ENCODE results near the gene CHN1. TPM values are rescaled to one million over a fixed set of nuclear protein-coding genes. Genes with fewer than 3 reads are reported as not detected.

The CHN1 gene
- total and polyA plus RNA-seq, 3 donors from 2014 or later = 30.1 to 47.7 (median 42.6) TPM

- TF ChIP-seq POLR2A (IDR thresholded peaks at IDR 0.05) = no peak
- TF ChIP-seq, protein P1, sequence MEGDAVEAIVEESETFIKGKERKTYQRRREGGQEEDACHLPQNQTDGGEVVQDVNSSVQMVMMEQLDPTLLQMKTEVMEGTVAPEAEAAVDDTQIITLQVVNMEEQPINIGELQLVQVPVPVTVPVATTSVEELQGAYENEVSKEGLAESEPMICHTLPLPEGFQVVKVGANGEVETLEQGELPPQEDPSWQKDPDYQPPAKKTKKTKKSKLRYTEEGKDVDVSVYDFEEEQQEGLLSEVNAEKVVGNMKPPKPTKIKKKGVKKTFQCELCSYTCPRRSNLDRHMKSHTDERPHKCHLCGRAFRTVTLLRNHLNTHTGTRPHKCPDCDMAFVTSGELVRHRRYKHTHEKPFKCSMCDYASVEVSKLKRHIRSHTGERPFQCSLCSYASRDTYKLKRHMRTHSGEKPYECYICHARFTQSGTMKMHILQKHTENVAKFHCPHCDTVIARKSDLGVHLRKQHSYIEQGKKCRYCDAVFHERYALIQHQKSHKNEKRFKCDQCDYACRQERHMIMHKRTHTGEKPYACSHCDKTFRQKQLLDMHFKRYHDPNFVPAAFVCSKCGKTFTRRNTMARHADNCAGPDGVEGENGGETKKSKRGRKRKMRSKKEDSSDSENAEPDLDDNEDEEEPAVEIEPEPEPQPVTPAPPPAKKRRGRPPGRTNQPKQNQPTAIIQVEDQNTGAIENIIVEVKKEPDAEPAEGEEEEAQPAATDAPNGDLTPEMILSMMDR (IDR thresholded peaks at IDR 0.05) = no peak
- peaks cover 5% of the 10 kb centered on the region for H3K4me1 ChIP-seq
- no peak overlapping the region for H3K27ac ChIP-seq
- no peaks in the 10 kb centered on the region for H3K36me3 ChIP-seq (ENCODE audit: low read depth, missing control alignments)
- H3K9me3 ChIP-seq = no peaks in the 10 kb centered on the region
- no peaks in the 10 kb centered on the region for H3K27me3 ChIP-seq
- H3K4me3 ChIP-seq = peak overlapping the region; percentile 7 to 24
- intact Hi-C loops (cut with DNase I; ENCODE audit: low total_unique reads) = no loop called here
- no peak for DNase-seq
- WGBS, 2 donors = 29 to 55% methylated on average over 10 to 14 of the region's 15 CpGs
These were observed 216.8 kb downstream of the CHN1 start for GRCh38 chr2:174788291-174788929.

DNA sequence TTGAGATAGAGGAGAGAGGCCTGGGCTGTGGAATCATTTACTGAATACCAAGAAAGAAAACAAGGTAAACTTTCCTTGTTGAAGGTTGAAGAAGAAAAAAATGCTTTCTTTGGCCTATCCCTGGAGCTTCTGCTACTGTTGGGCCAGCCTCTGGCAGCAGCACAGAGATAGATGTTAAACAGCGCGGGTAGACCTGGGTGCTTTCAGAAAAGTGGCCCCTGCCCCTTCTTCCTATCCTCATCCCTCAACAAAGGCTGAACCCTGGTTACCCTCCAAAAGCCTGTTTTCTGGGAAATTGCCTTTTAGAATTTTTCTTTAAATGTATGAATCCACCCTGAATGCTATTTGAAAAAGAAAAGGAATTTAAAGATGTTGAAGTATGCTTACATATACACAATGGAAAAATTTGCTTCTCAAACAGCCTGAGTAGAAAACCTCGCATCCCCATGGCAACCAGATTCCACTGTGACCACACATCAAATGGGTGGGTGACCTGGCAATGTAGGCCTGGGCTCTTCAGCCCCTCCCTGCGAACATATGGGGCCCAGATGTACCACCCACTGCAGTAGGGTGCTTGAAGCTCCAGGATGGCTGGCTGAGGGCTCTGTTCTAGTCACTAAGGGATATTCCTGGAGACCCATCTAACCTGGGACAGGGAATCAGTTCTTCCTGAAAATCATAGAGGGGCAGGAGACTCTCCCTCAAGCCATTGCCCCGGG lies 217.5 kb downstream of the CHN1 start:
- no peaks in the 10 kb centered on the region for H3K27me3 ChIP-seq
- no peaks in the 10 kb centered on the region for H3K36me3 ChIP-seq (ENCODE audit: low read depth, missing control alignments)
- intact Hi-C loops (cut with DNase I; ENCODE audit: low total_unique reads) = no loop called here
- no peak for TF ChIP-seq POLR2A (IDR thresholded peaks at IDR 0.05)
- TF ChIP-seq, protein P1 (IDR thresholded peaks at IDR 0.05) = no peak
- 63 to 69% methylated on average over 5 of the region's 5 CpGs for WGBS, 2 donors
- no peak for DNase-seq
- H3K4me3 ChIP-seq = no peak overlapping the region
- no peaks in the 10 kb centered on the region for H3K9me3 ChIP-seq
- no peak overlapping the region for H3K27ac ChIP-seq
- peaks cover 5% of the 10 kb centered on the region for H3K4me1 ChIP-seq

DNA sequence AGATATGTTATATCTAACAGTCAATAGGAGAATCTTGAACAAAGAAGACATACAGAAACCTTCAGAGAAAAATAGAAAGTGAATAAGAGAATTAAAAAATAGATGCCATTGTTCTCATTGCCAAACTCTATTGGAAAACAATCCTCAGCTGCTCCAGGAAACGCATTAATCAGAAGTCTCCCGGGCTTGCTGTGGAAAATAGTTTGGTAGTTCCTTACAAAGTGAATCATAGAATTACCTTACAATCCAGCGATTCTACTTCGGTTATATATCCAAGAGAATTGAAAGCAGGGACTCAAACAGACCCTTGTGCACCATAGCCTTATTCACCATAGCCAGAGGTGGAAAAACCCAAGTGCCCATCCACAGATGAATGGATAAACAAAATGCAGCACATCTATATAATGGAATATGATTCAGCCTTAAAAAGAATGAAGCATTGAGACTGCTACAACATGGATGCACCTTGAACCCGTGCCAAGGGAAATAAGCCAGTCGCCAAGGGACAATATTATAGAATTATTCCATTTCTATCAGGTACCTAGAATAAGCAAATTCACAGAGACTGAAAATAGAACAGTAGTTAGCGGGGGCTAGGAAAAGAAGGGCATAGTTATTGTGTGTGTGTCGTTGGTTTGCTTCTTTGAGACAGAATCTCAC lies 219.0 kb downstream of the CHN1 start:
- Histone ChIP-seq H3K36me3 (ENCODE audit: low read depth, missing control alignments) (no peaks in the 10 kb centered on the region), H3K9me3 (no peaks in the 10 kb centered on the region), H3K27me3 (no peaks in the 10 kb centered on the region), H3K27ac (no peak overlapping the region), H3K4me1 (peaks cover 17% of the 10 kb centered on the region), H3K4me3 (no peak overlapping the region)
- intact Hi-C loops (cut with DNase I; ENCODE audit: low total_unique reads) = no loop called here
- WGBS, 2 donors = 90 to 93% methylated on average over 8 of the region's 8 CpGs
- DNase-seq = no peak
- no peak for TF ChIP-seq POLR2A (IDR thresholded peaks at IDR 0.05)
- TF ChIP-seq, protein P1 (IDR thresholded peaks at IDR 0.05) = no peak

DNA sequence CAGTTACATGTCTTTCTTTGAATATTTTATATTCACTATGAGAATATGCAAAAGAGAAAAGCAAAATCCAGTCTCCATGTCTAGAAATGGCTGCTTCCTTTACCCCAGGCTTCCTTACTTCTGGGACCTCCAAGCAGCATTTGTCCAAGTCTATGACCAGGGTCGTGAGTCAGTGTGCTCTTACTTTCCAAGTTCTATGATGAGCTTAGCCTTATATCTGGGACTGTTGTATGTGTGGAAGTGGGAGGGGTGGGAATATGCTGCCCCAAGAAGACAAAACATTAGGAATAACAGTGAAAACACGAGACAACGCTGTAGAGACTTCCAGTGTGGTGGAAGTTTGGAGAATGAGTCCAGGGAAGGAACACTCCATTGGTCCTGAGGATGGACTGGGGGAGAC lies 219.7 kb downstream of the CHN1 start:
- intact Hi-C loops (cut with DNase I; ENCODE audit: low total_unique reads) = no loop called here

More for the DNA sequence above, 219.7 kb downstream of the CHN1 start:
- 86 to 95% methylated on average over 3 of the region's 3 CpGs for WGBS, 2 donors
- H3K4me1 ChIP-seq = peaks cover 17% of the 10 kb centered on the region
- no peak overlapping the region for H3K27ac ChIP-seq
- no peak for DNase-seq
- no peak overlapping the region for H3K4me3 ChIP-seq
- H3K27me3 ChIP-seq = no peaks in the 10 kb centered on the region
- no peaks in the 10 kb centered on the region for H3K9me3 ChIP-seq
- TF ChIP-seq, protein P1 (IDR thresholded peaks at IDR 0.05) = no peak
- no peak for TF ChIP-seq POLR2A (IDR thresholded peaks at IDR 0.05)
- no peaks in the 10 kb centered on the region for H3K36me3 ChIP-seq (ENCODE audit: low read depth, missing control alignments)

All from testis (tissue), 3 donors.